ENCODE measurements around the gene SMOC1.

DNA sequence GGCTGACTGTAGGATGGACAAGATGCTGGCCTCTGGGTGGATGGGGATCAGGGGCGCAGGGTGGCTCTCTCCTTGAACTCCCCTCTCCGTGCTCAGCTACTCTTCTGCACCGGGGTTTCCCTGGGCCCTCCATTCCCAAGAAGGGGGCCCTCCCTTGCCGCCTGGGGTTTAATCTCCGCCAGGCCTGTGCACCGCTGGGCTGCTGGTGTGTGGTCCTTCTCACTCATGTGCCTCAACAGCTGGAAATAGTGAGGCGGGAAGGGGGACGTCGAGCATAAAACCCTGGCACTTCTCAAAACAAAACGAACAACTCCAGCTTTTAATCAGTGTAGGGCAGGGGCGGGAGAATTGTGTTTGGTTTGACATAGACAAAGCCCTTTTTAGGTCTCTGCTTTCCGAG lies 19.0 kb upstream of the SMOC1 start:
- TF ChIP-seq POLR2A (IDR thresholded peaks at IDR 0.05), result no peak
- TF ChIP-seq, protein P1, sequence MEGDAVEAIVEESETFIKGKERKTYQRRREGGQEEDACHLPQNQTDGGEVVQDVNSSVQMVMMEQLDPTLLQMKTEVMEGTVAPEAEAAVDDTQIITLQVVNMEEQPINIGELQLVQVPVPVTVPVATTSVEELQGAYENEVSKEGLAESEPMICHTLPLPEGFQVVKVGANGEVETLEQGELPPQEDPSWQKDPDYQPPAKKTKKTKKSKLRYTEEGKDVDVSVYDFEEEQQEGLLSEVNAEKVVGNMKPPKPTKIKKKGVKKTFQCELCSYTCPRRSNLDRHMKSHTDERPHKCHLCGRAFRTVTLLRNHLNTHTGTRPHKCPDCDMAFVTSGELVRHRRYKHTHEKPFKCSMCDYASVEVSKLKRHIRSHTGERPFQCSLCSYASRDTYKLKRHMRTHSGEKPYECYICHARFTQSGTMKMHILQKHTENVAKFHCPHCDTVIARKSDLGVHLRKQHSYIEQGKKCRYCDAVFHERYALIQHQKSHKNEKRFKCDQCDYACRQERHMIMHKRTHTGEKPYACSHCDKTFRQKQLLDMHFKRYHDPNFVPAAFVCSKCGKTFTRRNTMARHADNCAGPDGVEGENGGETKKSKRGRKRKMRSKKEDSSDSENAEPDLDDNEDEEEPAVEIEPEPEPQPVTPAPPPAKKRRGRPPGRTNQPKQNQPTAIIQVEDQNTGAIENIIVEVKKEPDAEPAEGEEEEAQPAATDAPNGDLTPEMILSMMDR (IDR thresholded peaks at IDR 0.05), result no peak

Data from body of pancreas (tissue), 4 donors.